ENCODE measurements around the gene TTC7B.

Gene TTC7B

DNA sequence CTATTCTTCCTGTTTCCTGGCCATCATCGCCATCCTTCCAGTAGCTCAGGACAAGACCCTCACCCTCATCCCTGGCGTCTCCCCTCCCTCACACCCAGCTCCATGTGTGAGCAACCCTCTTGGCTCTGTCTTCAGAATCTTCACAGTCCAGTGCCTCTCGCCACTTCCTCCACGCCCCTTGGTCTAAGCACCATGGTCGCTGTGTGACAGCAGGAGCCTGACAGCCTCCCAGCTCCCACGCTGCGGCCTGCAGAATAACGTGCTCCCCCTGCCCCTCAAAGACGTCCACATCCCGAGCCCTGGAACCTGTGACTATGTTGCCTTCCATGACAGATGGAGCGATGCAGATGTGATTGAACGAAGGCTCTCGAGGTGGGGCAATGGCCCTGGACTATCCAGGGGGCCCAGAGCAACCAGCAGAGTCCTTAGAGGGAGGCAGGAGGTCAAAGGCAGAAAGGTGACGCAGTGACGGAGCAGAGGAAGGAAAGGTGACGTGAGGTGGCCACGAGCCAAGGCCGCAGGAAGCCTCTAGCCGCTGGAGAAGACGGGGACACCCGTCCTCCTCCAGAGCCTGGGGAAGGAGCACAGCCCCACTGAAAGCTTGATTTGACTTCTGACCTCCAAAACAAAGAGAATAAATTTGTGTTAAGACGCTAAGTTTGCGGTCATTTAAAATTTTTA, 279.6 kb downstream of the TTC7B start:
- no peak for DNase-seq (ENCODE audit: low read depth)
- no peak overlapping the region for H3K4me3 ChIP-seq (ENCODE audit: control insufficient read depth, low read depth, low read length)
- TF ChIP-seq, protein P1, sequence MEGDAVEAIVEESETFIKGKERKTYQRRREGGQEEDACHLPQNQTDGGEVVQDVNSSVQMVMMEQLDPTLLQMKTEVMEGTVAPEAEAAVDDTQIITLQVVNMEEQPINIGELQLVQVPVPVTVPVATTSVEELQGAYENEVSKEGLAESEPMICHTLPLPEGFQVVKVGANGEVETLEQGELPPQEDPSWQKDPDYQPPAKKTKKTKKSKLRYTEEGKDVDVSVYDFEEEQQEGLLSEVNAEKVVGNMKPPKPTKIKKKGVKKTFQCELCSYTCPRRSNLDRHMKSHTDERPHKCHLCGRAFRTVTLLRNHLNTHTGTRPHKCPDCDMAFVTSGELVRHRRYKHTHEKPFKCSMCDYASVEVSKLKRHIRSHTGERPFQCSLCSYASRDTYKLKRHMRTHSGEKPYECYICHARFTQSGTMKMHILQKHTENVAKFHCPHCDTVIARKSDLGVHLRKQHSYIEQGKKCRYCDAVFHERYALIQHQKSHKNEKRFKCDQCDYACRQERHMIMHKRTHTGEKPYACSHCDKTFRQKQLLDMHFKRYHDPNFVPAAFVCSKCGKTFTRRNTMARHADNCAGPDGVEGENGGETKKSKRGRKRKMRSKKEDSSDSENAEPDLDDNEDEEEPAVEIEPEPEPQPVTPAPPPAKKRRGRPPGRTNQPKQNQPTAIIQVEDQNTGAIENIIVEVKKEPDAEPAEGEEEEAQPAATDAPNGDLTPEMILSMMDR (conservative IDR thresholded peaks at IDR 0.05; ENCODE audit: control insufficient read depth, insufficient read depth, low read depth, low read length), result no peak

DNA sequence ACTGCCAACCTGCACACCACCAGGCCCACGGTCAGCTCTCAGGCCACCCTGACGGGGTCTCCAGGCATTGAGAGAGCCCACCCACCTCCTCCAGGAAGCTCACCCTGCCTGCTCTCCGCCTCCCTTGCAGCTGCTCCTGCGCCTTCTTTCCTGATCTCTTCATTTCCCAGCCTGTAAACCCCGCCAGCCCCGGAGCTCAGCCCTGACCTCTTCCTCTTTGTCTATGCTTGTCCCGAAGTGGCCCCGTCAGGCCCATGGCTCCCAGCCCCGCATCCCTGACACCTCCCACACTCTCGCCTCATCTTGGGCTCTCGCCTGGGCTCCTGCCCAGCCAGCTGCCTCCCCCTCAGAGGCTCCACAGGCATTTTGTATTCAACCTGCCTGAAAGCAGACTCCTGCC, 280.1 kb downstream of the TTC7B start:
- TF ChIP-seq, protein P1 (conservative IDR thresholded peaks at IDR 0.05; ENCODE audit: control insufficient read depth, insufficient read depth, low read depth, low read length), result no peak

DNA sequence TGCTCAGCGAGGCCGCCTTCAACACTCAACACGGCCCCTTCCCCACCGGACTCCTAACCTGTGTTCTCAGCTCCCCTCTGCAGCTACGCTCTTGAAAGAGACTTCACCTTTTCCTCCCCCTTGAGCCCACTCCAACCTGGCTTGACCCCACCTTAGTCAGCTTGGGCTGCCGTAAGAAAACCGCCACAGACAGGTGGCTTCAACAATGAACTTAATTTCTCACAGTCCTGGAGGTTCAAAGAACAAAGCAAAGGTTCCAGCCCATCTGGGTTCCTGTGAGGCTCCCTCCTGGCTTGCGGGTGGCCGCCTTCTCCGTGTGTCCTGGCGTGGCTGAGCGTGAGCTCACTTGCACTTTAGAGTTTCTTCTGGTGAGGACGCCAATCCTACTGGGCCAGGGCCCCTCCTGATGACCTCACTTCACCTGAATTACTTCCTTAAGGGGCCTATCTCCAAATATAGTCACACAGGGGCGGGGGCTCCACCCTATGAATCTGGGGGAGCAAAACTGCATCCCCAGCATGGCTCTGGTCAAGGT, 280.6 kb downstream of the TTC7B start:
- TF ChIP-seq, protein P1 (conservative IDR thresholded peaks at IDR 0.05; ENCODE audit: control insufficient read depth, insufficient read depth, low read depth, low read length), result no peak
- H3K4me3 ChIP-seq (ENCODE audit: control insufficient read depth, low read depth, low read length), result no peak overlapping the region

More for the DNA sequence above, 280.1 kb downstream of the TTC7B start:
- H3K4me3 ChIP-seq (ENCODE audit: control insufficient read depth, low read depth, low read length), result no peak overlapping the region
- DNase-seq (ENCODE audit: low read depth), result peak; percentile 22

DNA sequence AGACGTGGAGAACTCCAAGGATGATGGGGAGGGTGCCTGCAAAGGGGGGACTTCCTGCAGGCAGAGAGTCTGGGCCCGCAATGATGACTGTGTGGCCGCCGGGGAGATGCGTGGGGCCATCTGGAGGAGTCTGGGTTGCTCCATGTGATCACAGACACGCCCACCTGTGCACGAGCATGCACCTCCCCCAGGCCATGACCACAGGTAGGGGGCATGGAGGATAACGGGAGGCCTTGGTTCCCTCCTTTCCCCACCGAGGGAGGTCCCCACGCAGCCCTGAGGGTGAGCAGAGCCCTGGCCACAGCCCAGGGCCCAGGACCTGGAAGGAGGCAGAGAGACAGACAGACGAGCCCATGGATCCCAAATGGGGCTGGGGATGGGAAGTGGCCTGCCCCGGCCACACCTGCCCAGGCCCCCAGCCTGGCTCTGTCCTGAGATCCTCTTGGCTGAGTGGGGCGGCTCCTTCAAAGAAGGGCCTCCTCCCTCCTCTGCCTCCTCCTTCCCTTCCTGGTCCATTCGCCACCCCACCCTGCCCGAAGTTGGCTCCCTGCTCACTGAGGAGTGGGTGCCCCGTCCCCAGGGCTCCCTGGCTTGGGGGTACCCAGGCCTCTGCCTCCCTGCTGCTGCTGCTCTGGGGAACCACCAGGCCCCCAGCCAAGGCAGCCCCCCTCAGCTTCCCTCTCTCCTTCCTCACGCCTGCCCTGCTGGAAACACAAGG, 281.2 kb downstream of the TTC7B start:
- H3K4me3 ChIP-seq (ENCODE audit: control insufficient read depth, low read depth, low read length), result no peak overlapping the region
- TF ChIP-seq, protein P1 (conservative IDR thresholded peaks at IDR 0.05; ENCODE audit: control insufficient read depth, insufficient read depth, low read depth, low read length), result no peak
- no peak for DNase-seq (ENCODE audit: low read depth)

More for the DNA sequence above, 280.6 kb downstream of the TTC7B start:
- no peak for DNase-seq (ENCODE audit: low read depth)

DNA sequence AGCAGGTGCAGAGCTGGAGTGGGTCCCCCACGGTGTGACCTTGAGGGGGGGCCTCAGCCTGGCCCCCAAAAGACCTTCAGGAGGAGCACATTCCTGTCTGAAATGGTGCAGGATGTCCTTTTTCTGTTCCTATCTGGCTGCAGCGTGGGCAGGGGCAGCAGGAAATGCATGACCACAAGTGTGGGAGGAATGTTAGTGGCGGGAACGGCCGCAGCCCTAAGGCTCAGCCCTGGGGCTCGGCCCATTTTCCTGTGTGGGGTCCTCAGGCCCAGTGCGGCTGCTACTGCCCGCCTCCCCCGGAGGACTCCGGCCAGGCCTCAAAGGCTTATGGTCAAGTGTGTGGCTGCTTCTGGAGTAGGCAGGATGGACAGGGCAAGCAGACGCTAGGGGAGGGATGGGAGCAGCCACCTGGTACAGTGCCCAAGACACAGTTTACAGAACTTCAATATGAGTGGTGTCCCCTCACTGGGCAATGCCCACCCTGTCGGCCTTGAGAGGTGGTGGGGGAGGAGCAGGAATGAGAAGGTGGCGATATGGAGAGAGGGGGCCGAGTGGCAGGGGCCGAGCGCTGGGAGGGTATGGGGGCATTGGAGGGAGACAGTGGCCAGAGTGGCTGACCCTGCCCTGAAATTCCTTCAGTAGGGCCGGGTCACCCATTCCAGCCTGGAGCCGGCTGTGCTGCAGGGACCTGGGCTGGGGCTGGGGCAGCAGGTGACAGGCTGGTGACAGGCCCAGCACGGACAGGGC, 282.0 kb downstream of the TTC7B start:
- TF ChIP-seq, protein P1 (conservative IDR thresholded peaks at IDR 0.05; ENCODE audit: control insufficient read depth, insufficient read depth, low read depth, low read length), result no peak
- H3K4me3 ChIP-seq (ENCODE audit: control insufficient read depth, low read depth, low read length), result no peak overlapping the region
- DNase-seq (ENCODE audit: low read depth), result no peak

DNA sequence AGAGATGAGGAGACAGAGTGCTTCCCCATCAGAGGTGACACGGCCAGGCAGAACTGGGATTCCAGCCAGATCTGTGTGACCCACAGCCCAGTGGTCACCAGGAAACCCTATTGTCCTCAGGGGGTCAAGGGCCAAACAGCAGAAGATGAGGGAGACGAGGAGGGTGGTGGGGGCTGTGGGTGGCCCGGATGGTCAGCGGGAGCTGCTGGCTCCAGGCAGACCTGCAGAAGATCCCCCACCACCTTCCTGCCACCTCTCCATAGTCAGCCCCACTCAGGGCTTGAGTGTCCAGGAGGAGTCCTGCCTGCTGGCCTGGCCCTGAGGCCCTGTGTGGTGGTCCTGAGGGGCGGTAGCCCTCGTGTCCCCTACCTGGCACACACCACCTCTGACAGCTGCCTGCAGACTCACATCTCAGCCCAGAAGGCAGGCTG, 282.6 kb downstream of the TTC7B start:
- no peak for DNase-seq (ENCODE audit: low read depth)
- TF ChIP-seq, protein P1 (conservative IDR thresholded peaks at IDR 0.05; ENCODE audit: control insufficient read depth, insufficient read depth, low read depth, low read length), result no peak
- H3K4me3 ChIP-seq (ENCODE audit: control insufficient read depth, low read depth, low read length), result no peak overlapping the region
